SK-N-SH (cell line): ENCODE results near the gene CIITA. TPM values are rescaled to one million over a fixed set of nuclear protein-coding genes. Genes with fewer than 3 reads are reported as not detected.

ENCODE experiments used
- CTCF ChIA-PET: fragments of 300-600, 350-600 bp; formaldehyde crosslinking; extraction: SDS; loops from one replicate; lab custom pipeline; 2021; lab: Yijun Ruan, JAX
- POLR2A ChIA-PET: fragments of 350-600 bp; sonication (Branson Sonifier 250); formaldehyde crosslinking; extraction: SDS; loops from one replicate; lab custom pipeline; 2020; ENCODE audit warnings: antibody characterized with exemption, inconsistent platforms; lab: Yijun Ruan, JAX
- DNase-seq: peaks from one replicate; pipeline ENCODE4 v3.0.0; 2012
- H2AFZ ChIP-seq: fragments of 200-600 bp; sonication (generic); 2 replicates; pipeline ENCODE4 v1.8.1; 2016; ENCODE audit warnings: antibody characterized with exemption, mild to moderate bottlenecking, low read depth
- H3F3A ChIP-seq: fragments of 200-600 bp; sonication (generic); replicated peaks from 2 replicates; pipeline ENCODE3; 2016; ENCODE audit warnings: antibody characterized with exemption, mild to moderate bottlenecking; ENCODE audit not compliant: insufficient read depth
- H3K27ac ChIP-seq, 2 experiments: fragments of 200-500 bp in 1 of 2; fragments of 200-600 bp in 1 of 2; sonication (Bioruptor generic) in 1 of 2; sonication (generic), shearing (Covaris generic) in 1 of 2; 2 replicates each; pipeline versions ENCODE4 v1.5.1 to v1.6.1; 2014 to 2016; ENCODE audit warnings: low read depth in 2 of 2, inconsistent platforms in 1 of 2, low read length in 1 of 2, mild to moderate bottlenecking in 1 of 2, mixed read lengths in 1 of 2
- H3K27me3 ChIP-seq: fragments of 200-600 bp; sonication (generic), shearing (Covaris generic); 2 replicates; pipeline ENCODE4 v1.6.1; 2016; ENCODE audit warnings: mixed run types; ENCODE audit not compliant: insufficient read depth
- H3K36me3 ChIP-seq, 2 experiments: fragments of 200-500 bp in 1 of 2; fragments of 200-600 bp in 1 of 2; sonication (Bioruptor generic) in 1 of 2; sonication (generic) in 1 of 2; replicated peaks in 1 of 2; 2 replicates each; pipeline versions ENCODE3 to v1.5.1; 2014 to 2016; ENCODE audit warnings: low read length in 1 of 2, mild to moderate bottlenecking in 1 of 2; ENCODE audit not compliant: insufficient read depth in 2 of 2, control insufficient read depth in 1 of 2
- H3K4me1 ChIP-seq, 2 experiments: fragments of 200-500 bp in 1 of 2; fragments of 200-600 bp in 1 of 2; sonication (Bioruptor generic) in 1 of 2; sonication (generic), shearing (Covaris generic) in 1 of 2; 2 replicates each; pipeline versions ENCODE4 v1.5.1 to v1.6.1; 2014 to 2016; ENCODE audit warnings: low read depth in 1 of 2, low read length in 1 of 2, mixed run types in 1 of 2; ENCODE audit not compliant: insufficient read depth in 2 of 2, control insufficient read depth in 1 of 2
- H3K4me2 ChIP-seq: fragments of 200-600 bp; sonication (generic), shearing (Covaris generic); 2 replicates; pipeline ENCODE4 v1.6.1; 2017; ENCODE audit warnings: mixed run types
- H3K4me3 ChIP-seq, 2 experiments: fragments of 200-500 bp in 1 of 2; fragments of 200-600 bp in 1 of 2; sonication (Bioruptor generic) in 1 of 2; sonication (generic), shearing (Covaris generic) in 1 of 2; 2 replicates each; pipeline versions ENCODE4 v1.5.1 to v1.8.1; 2014 to 2016; ENCODE audit warnings: low read depth in 2 of 2, inconsistent platforms in 1 of 2, low read length in 1 of 2, mild to moderate bottlenecking in 1 of 2, mixed read lengths in 1 of 2, moderate library complexity in 1 of 2
- H3K79me2 ChIP-seq: fragments of 200-600 bp; sonication (generic); 2 replicates; pipeline ENCODE4 v1.8.1; 2017; ENCODE audit warnings: mild to moderate bottlenecking; ENCODE audit not compliant: insufficient read depth
- H3K9ac ChIP-seq: fragments of 200-600 bp; sonication (generic); 2 replicates; pipeline ENCODE4 v1.6.1; 2017; ENCODE audit warnings: mixed run types
- H3K9me2 ChIP-seq: fragments of 200-600 bp; sonication (generic); 2 replicates; pipeline ENCODE4 v1.6.1; 2017; ENCODE audit warnings: mixed run types
- H3K9me3 ChIP-seq: fragments of 200-600 bp; sonication (generic); 2 replicates; pipeline ENCODE4 v1.6.1; 2017; ENCODE audit warnings: mixed run types, mild to moderate bottlenecking, moderate library complexity
- H4K20me1 ChIP-seq: fragments of 200-600 bp; sonication (generic); 2 replicates; pipeline ENCODE4 v1.6.1; 2017; ENCODE audit warnings: mild to moderate bottlenecking, mixed run types; ENCODE audit not compliant: insufficient read depth
- CHD2 ChIP-seq: fragments of 150-350 bp; IDR thresholded peaks from 2 replicates; pipeline ENCODE4 v1.6.1; 2018; ENCODE audit warnings: low read length; ENCODE audit not compliant: partially characterized antibody
- EP300 ChIP-seq, 2 experiments: IDR thresholded peaks; 2 replicates each; pipeline versions ENCODE4 v1.4.0 to v1.6.1; 2012; ENCODE audit warnings: borderline replicate concordance in 1 of 2, low read depth in 1 of 2, low read length in 1 of 2
- FOSL2 ChIP-seq: IDR thresholded peaks from 2 replicates; pipeline ENCODE4 v1.4.0; 2012; ENCODE audit warnings: low read depth, mild to moderate bottlenecking, moderate library complexity, borderline replicate concordance
- FOXM1 ChIP-seq: IDR thresholded peaks from 2 replicates; pipeline ENCODE4 v1.4.0; 2012; ENCODE audit warnings: low read depth, mild to moderate bottlenecking
- JUND ChIP-seq: IDR thresholded peaks from 2 replicates; pipeline ENCODE4 v1.4.0; 2012
- MEF2A ChIP-seq: IDR thresholded peaks from 2 replicates; pipeline ENCODE4 v1.4.0; 2012; ENCODE audit warnings: low read depth, borderline replicate concordance
- MXI1 ChIP-seq: IDR thresholded peaks from 2 replicates; pipeline ENCODE4 v1.6.1; 2012; ENCODE audit warnings: mild to moderate bottlenecking, low read depth, low read length, improper control_type of control experiment
- NFIC ChIP-seq: IDR thresholded peaks from 2 replicates; pipeline ENCODE4 v1.4.0; 2012; ENCODE audit warnings: borderline replicate concordance
- RAD21 ChIP-seq: IDR thresholded peaks from 2 replicates; pipeline ENCODE4 v1.6.1; 2012; ENCODE audit warnings: mild to moderate bottlenecking, low read length
- RFX5 ChIP-seq: IDR thresholded peaks from 2 replicates; pipeline ENCODE4 v1.6.1; 2012; ENCODE audit warnings: mild to moderate bottlenecking, improper control_type of control experiment, low read length
- RXRA ChIP-seq: IDR thresholded peaks from 2 replicates; pipeline ENCODE4 v1.4.0; 2012; ENCODE audit warnings: low read depth, mild to moderate bottlenecking, borderline replicate concordance
- TCF12 ChIP-seq: IDR thresholded peaks from 2 replicates; pipeline ENCODE4 v1.4.0; 2012
- TEAD4 ChIP-seq: IDR thresholded peaks from 2 replicates; pipeline ENCODE4 v1.4.0; 2012; ENCODE audit warnings: mild to moderate bottlenecking, borderline replicate concordance; ENCODE audit not compliant: insufficient read depth
- YY1 ChIP-seq: IDR thresholded peaks from 2 replicates; pipeline ENCODE4 v1.4.0; 2012; ENCODE audit warnings: low read depth, mild to moderate bottlenecking
- WGBS: methylation state at CpG from one replicate; pipeline ENCODE4 v1.1.6; 2017; ENCODE audit warnings: low lambda C conversion rate; 5-methylcytosine and 5-hydroxymethylcytosine counted together
- polyA plus RNA-seq, 3 experiments: library from polyadenylated mRNA; depleted of rRNA; stranded (reverse); fragments of >200 nt; gene quantifications; 2 replicates each; pipeline ENCODE4 v1.2.3, GENCODE V29; 2012
- TF ChIP-seq, protein P1 (sequence below): IDR thresholded peaks from 2 replicates; pipeline ENCODE4 v1.4.0; 2012; ENCODE audit warnings: low read depth
- TF ChIP-seq, protein P2 (sequence below): fragments of 200-600 bp; sonication (generic); IDR thresholded peaks from 2 replicates; pipeline ENCODE4 v1.6.1; 2017; ENCODE audit warnings: antibody characterized with exemption, mild to moderate bottlenecking, moderate library complexity
- TF ChIP-seq, protein P3 (sequence below): IDR thresholded peaks from 2 replicates; pipeline ENCODE4 v1.4.0; 2012; ENCODE audit warnings: low read depth, borderline replicate concordance
- TF ChIP-seq, protein P4 (sequence below): IDR thresholded peaks from 2 replicates; pipeline ENCODE4; 2012

Gene CIITA, protein sequence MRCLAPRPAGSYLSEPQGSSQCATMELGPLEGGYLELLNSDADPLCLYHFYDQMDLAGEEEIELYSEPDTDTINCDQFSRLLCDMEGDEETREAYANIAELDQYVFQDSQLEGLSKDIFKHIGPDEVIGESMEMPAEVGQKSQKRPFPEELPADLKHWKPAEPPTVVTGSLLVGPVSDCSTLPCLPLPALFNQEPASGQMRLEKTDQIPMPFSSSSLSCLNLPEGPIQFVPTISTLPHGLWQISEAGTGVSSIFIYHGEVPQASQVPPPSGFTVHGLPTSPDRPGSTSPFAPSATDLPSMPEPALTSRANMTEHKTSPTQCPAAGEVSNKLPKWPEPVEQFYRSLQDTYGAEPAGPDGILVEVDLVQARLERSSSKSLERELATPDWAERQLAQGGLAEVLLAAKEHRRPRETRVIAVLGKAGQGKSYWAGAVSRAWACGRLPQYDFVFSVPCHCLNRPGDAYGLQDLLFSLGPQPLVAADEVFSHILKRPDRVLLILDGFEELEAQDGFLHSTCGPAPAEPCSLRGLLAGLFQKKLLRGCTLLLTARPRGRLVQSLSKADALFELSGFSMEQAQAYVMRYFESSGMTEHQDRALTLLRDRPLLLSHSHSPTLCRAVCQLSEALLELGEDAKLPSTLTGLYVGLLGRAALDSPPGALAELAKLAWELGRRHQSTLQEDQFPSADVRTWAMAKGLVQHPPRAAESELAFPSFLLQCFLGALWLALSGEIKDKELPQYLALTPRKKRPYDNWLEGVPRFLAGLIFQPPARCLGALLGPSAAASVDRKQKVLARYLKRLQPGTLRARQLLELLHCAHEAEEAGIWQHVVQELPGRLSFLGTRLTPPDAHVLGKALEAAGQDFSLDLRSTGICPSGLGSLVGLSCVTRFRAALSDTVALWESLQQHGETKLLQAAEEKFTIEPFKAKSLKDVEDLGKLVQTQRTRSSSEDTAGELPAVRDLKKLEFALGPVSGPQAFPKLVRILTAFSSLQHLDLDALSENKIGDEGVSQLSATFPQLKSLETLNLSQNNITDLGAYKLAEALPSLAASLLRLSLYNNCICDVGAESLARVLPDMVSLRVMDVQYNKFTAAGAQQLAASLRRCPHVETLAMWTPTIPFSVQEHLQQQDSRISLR
- polyA plus RNA-seq (2012; rRNA removed), result 0.15 and 0.23 TPM in 2 replicates
- polyA plus RNA-seq (2012; cell fraction: cytosol; rRNA removed), result 0.09 and 0.19 TPM in 2 replicates
- polyA plus RNA-seq (2012; cell fraction: nucleus; rRNA removed), result 0.68 and 1.0 TPM in 2 replicates

DNA sequence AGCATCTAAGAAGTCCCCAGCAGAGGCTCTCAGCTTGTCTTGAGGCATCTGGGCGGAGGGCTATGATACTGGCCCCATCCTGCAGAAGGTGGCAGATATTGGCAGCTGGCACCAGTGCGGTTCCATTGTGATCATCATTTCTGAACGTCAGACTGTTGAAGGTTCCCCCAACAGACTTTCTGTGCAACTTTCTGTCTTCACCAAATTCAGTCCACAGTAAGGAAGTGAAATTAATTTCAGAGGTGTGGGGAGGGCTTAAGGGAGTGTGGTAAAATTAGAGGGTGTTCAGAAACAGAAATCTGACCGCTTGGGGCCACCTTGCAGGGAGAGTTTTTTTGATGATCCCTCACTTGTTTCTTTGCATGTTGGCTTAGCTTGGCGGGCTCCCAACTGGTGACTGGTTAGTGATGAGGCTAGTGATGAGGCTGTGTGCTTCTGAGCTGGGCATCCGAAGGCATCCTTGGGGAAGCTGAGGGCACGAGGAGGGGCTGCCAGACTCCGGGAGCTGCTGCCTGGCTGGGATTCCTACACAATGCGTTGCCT lies at the start of gene CIITA:
CIITA (plus strand) TSS at position 404 of the 543 bp plus-strand sequence; CDS start at position 533, 129 bp downstream.
- CTCF ChIA-PET, result no interaction called here
- Histone ChIP-seq H3K27ac (no peak within 1 kb of the TSS), H3K9ac (no peak within 1 kb of the TSS), H4K20me1 (no peaks in the 10 kb centered on the region), H3K27me3 (peaks cover 27% of the 10 kb centered on the region), H3K9me2 (no peaks in the 10 kb centered on the region), H3K4me2 (0 out of 2 replicates have a peak within 1 kb of the TSS, but pooled peaks have one; percentile 3), H3F3A (no peaks in the 10 kb centered on the region), H3K36me3 (no peaks in the 10 kb centered on the region), H3K9me3 (no peaks in the 10 kb centered on the region), H3K79me2 (no peaks in the 10 kb centered on the region), H2AFZ (no peak within 1 kb of the TSS), H3K4me1 (peaks cover 0 to 6% of the 10 kb centered on the region in 2 experiments; a peak in 2 of 4 replicates), H3K4me3 (no peak within 1 kb of the TSS)
- POLR2A ChIA-PET, result no interaction called here
- TF ChIP-seq, protein P1, sequence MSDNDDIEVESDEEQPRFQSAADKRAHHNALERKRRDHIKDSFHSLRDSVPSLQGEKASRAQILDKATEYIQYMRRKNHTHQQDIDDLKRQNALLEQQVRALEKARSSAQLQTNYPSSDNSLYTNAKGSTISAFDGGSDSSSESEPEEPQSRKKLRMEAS, result peak; percentile 44
- TF ChIP-seq MXI1, result no peak
- TF ChIP-seq, protein P2, sequence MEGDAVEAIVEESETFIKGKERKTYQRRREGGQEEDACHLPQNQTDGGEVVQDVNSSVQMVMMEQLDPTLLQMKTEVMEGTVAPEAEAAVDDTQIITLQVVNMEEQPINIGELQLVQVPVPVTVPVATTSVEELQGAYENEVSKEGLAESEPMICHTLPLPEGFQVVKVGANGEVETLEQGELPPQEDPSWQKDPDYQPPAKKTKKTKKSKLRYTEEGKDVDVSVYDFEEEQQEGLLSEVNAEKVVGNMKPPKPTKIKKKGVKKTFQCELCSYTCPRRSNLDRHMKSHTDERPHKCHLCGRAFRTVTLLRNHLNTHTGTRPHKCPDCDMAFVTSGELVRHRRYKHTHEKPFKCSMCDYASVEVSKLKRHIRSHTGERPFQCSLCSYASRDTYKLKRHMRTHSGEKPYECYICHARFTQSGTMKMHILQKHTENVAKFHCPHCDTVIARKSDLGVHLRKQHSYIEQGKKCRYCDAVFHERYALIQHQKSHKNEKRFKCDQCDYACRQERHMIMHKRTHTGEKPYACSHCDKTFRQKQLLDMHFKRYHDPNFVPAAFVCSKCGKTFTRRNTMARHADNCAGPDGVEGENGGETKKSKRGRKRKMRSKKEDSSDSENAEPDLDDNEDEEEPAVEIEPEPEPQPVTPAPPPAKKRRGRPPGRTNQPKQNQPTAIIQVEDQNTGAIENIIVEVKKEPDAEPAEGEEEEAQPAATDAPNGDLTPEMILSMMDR, result no peak
- TF ChIP-seq EP300 (IDR thresholded peaks at IDR 0.05; ENCODE audit: borderline replicate concordance in 1 of 2, low read depth in 1 of 2, low read length in 1 of 2), result peak in 1 of 2 experiments; percentile 58; a peak in 1 of 4 replicates
- TF ChIP-seq NFIC, result peak; percentile 86
- TF ChIP-seq RXRA, result no peak; the same call in 1 of the 2 replicates
- no peak for TF ChIP-seq MEF2A
- TF ChIP-seq RAD21, result no peak
- TF ChIP-seq FOXM1, result no peak
- TF ChIP-seq FOSL2, result peak; percentile 56; the same call in 1 of the 2 replicates
- TF ChIP-seq TCF12, result peak; percentile 45
- TF ChIP-seq JUND, result no peak
- TF ChIP-seq RFX5, result no peak
- TF ChIP-seq, protein P3, sequence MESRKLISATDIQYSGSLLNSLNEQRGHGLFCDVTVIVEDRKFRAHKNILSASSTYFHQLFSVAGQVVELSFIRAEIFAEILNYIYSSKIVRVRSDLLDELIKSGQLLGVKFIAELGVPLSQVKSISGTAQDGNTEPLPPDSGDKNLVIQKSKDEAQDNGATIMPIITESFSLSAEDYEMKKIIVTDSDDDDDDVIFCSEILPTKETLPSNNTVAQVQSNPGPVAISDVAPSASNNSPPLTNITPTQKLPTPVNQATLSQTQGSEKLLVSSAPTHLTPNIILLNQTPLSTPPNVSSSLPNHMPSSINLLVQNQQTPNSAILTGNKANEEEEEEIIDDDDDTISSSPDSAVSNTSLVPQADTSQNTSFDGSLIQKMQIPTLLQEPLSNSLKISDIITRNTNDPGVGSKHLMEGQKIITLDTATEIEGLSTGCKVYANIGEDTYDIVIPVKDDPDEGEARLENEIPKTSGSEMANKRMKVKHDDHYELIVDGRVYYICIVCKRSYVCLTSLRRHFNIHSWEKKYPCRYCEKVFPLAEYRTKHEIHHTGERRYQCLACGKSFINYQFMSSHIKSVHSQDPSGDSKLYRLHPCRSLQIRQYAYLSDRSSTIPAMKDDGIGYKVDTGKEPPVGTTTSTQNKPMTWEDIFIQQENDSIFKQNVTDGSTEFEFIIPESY, result 0 out of 2 replicates have a peak, but pooled peaks have one; percentile 12
- TF ChIP-seq, protein P4, sequence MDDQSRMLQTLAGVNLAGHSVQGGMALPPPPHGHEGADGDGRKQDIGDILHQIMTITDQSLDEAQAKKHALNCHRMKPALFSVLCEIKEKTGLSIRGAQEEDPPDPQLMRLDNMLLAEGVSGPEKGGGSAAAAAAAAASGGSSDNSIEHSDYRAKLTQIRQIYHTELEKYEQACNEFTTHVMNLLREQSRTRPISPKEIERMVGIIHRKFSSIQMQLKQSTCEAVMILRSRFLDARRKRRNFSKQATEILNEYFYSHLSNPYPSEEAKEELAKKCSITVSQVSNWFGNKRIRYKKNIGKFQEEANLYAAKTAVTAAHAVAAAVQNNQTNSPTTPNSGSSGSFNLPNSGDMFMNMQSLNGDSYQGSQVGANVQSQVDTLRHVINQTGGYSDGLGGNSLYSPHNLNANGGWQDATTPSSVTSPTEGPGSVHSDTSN, result no peak
- no peak for TF ChIP-seq YY1
- TF ChIP-seq TEAD4, result 0 out of 2 replicates have a peak, but pooled peaks have one; percentile 33
- TF ChIP-seq CHD2, result no peak
- 19% methylated on average over 8 of the region's 9 CpGs for WGBS
- DNase-seq, result no peak
